ENCODE measurements around the gene C10orf71. TPM values are rescaled to one million over a fixed set of nuclear protein-coding genes. Genes with fewer than 3 reads are reported as not detected.

C10orf71 gene
- total RNA-seq, 1 donor from 2014 or later, result not detected

DNA sequence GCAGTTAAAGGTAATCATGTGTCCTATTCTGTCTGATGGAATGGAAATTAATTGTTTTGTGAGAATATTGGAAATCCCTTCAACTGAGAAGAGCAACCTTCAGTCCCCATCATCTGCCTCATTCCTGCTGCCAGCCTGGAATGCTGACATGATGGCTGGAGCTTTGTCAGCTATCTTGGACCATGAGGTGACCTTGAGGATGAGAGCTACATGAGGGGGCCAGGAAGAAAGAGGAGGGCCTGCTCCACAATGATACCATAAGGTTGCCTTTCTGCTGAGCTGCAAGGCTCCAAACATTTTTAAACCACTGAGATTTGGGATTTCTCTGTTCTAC lies 40.7 kb upstream of the C10orf71 start:
- Histone ChIP-seq H2AFZ (ENCODE audit: low read depth, low read length) (no peak overlapping the region), H3K36me3 (ENCODE audit: insufficient read depth, low read length) (no peaks in the 10 kb centered on the region), H3K4me3 (ENCODE audit: insufficient read depth, low read depth, low read length) (no peak overlapping the region), H4K20me1 (ENCODE audit: insufficient read depth, low read length) (no peaks in the 10 kb centered on the region), H3K4me1 (ENCODE audit: insufficient read depth, low read length) (no peaks in the 10 kb centered on the region), H3K27ac (ENCODE audit: low read depth, low read length) (no peak overlapping the region), H3K9me3 (ENCODE audit: insufficient read depth, low read depth, low read length) (peaks cover 2% of the 10 kb centered on the region), H3K4me2 (ENCODE audit: low read length) (no peak overlapping the region), H3K27me3 (ENCODE audit: insufficient read depth, low read length) (no peaks in the 10 kb centered on the region), H3K9ac (ENCODE audit: low read length) (no peak overlapping the region), H3K79me2 (ENCODE audit: insufficient read depth, low read length) (no peaks in the 10 kb centered on the region)
- Mint-ChIP-seq H3K27me3 (ENCODE audit: low read depth, unreplicated experiment) (peaks cover 17% of the 10 kb centered on the region), H3K4me3 (ENCODE audit: unreplicated experiment) (no peak overlapping the region), H3K4me1 (ENCODE audit: low read depth, unreplicated experiment) (no peaks in the 10 kb centered on the region), H3K36me3 (ENCODE audit: low read depth, unreplicated experiment) (no peaks in the 10 kb centered on the region), H3K9me3 (ENCODE audit: unreplicated experiment) (no peaks in the 10 kb centered on the region), H3K27ac (ENCODE audit: unreplicated experiment) (no peak overlapping the region)
- DNase-seq (ENCODE audit: low read depth) (no peak), FAIRE-seq (no peak)
- TF ChIP-seq EZH2 (IDR thresholded peaks at IDR 0.05; ENCODE audit: insufficient read depth, low read length), result no peak
- TF ChIP-seq, protein P1, sequence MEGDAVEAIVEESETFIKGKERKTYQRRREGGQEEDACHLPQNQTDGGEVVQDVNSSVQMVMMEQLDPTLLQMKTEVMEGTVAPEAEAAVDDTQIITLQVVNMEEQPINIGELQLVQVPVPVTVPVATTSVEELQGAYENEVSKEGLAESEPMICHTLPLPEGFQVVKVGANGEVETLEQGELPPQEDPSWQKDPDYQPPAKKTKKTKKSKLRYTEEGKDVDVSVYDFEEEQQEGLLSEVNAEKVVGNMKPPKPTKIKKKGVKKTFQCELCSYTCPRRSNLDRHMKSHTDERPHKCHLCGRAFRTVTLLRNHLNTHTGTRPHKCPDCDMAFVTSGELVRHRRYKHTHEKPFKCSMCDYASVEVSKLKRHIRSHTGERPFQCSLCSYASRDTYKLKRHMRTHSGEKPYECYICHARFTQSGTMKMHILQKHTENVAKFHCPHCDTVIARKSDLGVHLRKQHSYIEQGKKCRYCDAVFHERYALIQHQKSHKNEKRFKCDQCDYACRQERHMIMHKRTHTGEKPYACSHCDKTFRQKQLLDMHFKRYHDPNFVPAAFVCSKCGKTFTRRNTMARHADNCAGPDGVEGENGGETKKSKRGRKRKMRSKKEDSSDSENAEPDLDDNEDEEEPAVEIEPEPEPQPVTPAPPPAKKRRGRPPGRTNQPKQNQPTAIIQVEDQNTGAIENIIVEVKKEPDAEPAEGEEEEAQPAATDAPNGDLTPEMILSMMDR (IDR thresholded peaks at IDR 0.05; ENCODE audit: insufficient read depth, low read depth, low read length), result no peak

DNA sequence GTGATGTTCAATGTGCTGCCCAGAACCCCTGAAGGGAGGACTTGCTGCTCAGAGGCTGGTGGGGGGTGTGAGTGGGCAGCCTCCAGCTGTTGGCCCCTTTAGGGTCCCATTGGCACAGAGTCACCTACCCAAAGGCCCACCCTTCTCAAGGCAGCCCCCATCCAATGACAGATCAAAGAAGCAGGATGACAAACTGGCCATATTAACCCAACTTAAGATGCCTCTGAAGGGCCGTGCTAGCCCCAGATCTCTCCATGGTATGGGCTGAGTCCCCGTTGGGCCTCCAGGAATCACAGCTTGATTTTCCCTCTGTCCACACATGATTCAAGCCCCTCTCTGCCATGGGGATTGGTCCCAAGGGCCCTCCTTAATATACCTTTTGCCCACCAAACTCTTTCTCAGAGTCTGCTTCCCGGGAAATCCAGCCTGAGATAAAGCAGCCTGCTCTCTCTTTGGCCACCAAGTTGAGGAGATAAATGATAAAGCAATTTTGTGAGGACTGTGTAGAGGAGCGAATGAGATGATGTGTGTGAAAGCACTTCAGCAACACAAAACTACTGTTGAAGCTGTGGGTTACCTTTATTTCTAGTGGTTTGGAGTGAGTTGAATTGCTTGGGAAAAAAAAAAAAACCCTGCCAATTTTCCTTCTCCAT lies 38.2 kb upstream of the C10orf71 start:
- Histone ChIP-seq H3K4me3 (ENCODE audit: insufficient read depth, low read depth, low read length) (no peak overlapping the region), H3K36me3 (ENCODE audit: insufficient read depth, low read length) (no peaks in the 10 kb centered on the region), H3K9me3 (ENCODE audit: insufficient read depth, low read depth, low read length) (peaks cover 2% of the 10 kb centered on the region), H3K9ac (ENCODE audit: low read length) (no peak overlapping the region), H3K4me2 (ENCODE audit: low read length) (no peak overlapping the region), H3K27ac (ENCODE audit: low read depth, low read length) (no peak overlapping the region), H2AFZ (ENCODE audit: low read depth, low read length) (no peak overlapping the region), H3K79me2 (ENCODE audit: insufficient read depth, low read length) (no peaks in the 10 kb centered on the region), H3K27me3 (ENCODE audit: insufficient read depth, low read length) (no peaks in the 10 kb centered on the region), H4K20me1 (ENCODE audit: insufficient read depth, low read length) (no peaks in the 10 kb centered on the region), H3K4me1 (ENCODE audit: insufficient read depth, low read length) (no peaks in the 10 kb centered on the region)
- H3K4me1 Mint-ChIP-seq (ENCODE audit: low read depth, unreplicated experiment), result no peaks in the 10 kb centered on the region
- TF ChIP-seq, protein P1 (IDR thresholded peaks at IDR 0.05; ENCODE audit: insufficient read depth, low read depth, low read length), result no peak
- no peak for TF ChIP-seq EZH2 (IDR thresholded peaks at IDR 0.05; ENCODE audit: insufficient read depth, low read length)
- no peak overlapping the region for H3K4me3 Mint-ChIP-seq (ENCODE audit: unreplicated experiment)
- H3K36me3 Mint-ChIP-seq (ENCODE audit: low read depth, unreplicated experiment), result no peaks in the 10 kb centered on the region
- DNase-seq (ENCODE audit: low read depth) (no peak), FAIRE-seq (no peak)
- H3K9me3 Mint-ChIP-seq (ENCODE audit: unreplicated experiment), result peaks cover 5% of the 10 kb centered on the region
- H3K27me3 Mint-ChIP-seq (ENCODE audit: low read depth, unreplicated experiment), result peaks cover 16% of the 10 kb centered on the region
- no peak overlapping the region for H3K27ac Mint-ChIP-seq (ENCODE audit: unreplicated experiment)

DNA sequence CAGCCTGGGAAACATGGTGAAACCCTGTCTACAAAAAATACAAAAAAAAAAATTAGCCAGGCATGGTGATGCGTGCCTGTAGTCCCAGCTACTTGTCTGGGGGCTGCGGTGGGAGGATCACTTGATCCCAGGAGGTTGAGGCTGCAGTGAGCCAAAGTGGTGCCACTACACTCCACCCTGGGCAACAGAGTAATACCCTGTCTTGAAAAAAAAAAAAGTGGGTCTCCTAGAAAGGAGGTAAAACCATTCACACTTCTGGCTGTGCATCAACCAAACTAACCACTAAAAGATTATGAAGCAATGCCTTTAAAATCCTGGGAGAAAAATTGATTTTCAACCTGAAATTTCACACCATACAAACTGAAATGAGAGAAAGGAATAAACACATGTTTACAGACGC lies 35.4 kb upstream of the C10orf71 start:
- H3K4me1 Mint-ChIP-seq (ENCODE audit: low read depth, unreplicated experiment), result no peaks in the 10 kb centered on the region
- no peak for DNase-seq (ENCODE audit: low read depth)
- peaks cover 15% of the 10 kb centered on the region for H3K9me3 Mint-ChIP-seq (ENCODE audit: unreplicated experiment)
- no peak overlapping the region for H3K27ac ChIP-seq (ENCODE audit: low read depth, low read length)
- no peak for TF ChIP-seq EZH2 (IDR thresholded peaks at IDR 0.05; ENCODE audit: insufficient read depth, low read length)
- H4K20me1 ChIP-seq (ENCODE audit: insufficient read depth, low read length), result no peaks in the 10 kb centered on the region
- H3K4me2 ChIP-seq (ENCODE audit: low read length), result no peak overlapping the region
- H3K4me3 ChIP-seq (ENCODE audit: insufficient read depth, low read depth, low read length), result no peak overlapping the region
- no peak overlapping the region for H3K4me3 Mint-ChIP-seq (ENCODE audit: unreplicated experiment)
- peaks cover 2% of the 10 kb centered on the region for H3K9me3 ChIP-seq (ENCODE audit: insufficient read depth, low read depth, low read length)
- H3K79me2 ChIP-seq (ENCODE audit: insufficient read depth, low read length), result no peaks in the 10 kb centered on the region
- no peaks in the 10 kb centered on the region for H3K36me3 ChIP-seq (ENCODE audit: insufficient read depth, low read length)
- H3K27me3 ChIP-seq (ENCODE audit: insufficient read depth, low read length), result no peaks in the 10 kb centered on the region
- H3K9ac ChIP-seq (ENCODE audit: low read length), result no peak overlapping the region
- peaks cover 11% of the 10 kb centered on the region for H3K27me3 Mint-ChIP-seq (ENCODE audit: low read depth, unreplicated experiment)
- no peak overlapping the region for H3K27ac Mint-ChIP-seq (ENCODE audit: unreplicated experiment)
- no peak overlapping the region for H2AFZ ChIP-seq (ENCODE audit: low read depth, low read length)
- H3K4me1 ChIP-seq (ENCODE audit: insufficient read depth, low read length), result no peaks in the 10 kb centered on the region
- H3K36me3 Mint-ChIP-seq (ENCODE audit: low read depth, unreplicated experiment), result no peaks in the 10 kb centered on the region
- no peak for FAIRE-seq

Measured in astrocyte (in vitro differentiated cells and primary cell).